Epithelial cell of proximal tubule (primary cell): ENCODE measurements around the gene GRK5. TPM values are rescaled to one million over a fixed set of nuclear protein-coding genes. Genes with fewer than 3 reads are reported as not detected.

ENCODE experiments used
- DNase-seq: peaks from one replicate; pipeline ENCODE4 v3.0.0-alpha.2; 2011; ENCODE audit warnings: low read depth
- H3K4me3 ChIP-seq: 2 replicates; pipeline ENCODE4 v1.5.1; 2011; ENCODE audit warnings: low read depth, mild to moderate bottlenecking, low read length
- CTCF ChIP-seq: conservative IDR thresholded peaks from 2 replicates; pipeline ENCODE4 v1.5.1; 2012; ENCODE audit warnings: low read depth, mild to moderate bottlenecking, low read length
- total RNA-seq: library from RNA; depleted of rRNA; stranded (reverse); fragments of >200 nt; gene quantifications from 2 replicates; pipeline ENCODE4 v1.2.3, GENCODE V29; 2015

Gene GRK5
- total RNA-seq, 1 donor from 2014 or later: 2.8 TPM

GRCh38 chr10:119357412-119358151 lies 150.2 kb downstream of the GRK5 start:
- no peak for TF ChIP-seq CTCF
- DNase-seq: no peak
- H3K4me3 ChIP-seq: no peak overlapping the region

- no peak for TF ChIP-seq CTCF
- H3K4me3 ChIP-seq: no peak overlapping the region
- no peak for DNase-seq
These were observed 150.8 kb downstream of the GRK5 start for GRCh38 chr10:119358152-119358512.

DNA sequence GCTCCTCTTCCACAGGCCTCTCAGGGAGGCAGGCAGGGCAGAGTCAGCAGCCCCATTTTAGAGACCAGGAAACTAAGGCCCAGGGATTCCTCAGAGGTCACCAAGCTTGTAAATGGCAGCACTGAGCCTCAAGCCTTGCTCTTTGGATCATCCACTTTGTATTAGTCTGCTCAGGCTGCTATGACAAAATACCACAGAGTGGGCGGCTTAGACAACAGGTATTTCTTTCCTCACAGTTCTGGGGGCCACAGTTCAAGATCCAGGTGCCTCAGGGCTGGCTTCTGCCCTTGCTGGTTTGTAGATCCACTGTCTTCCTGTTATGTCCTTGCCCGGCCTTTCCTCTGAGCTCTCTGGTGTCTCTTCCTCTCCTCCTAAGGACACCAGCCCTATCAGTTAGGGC lies 151.2 kb downstream of the GRK5 start:
- TF ChIP-seq CTCF: no peak
- DNase-seq: no peak
- no peak overlapping the region for H3K4me3 ChIP-seq

- no peak for TF ChIP-seq CTCF
- no peak for DNase-seq
- no peak overlapping the region for H3K4me3 ChIP-seq
These were observed 151.7 kb downstream of the GRK5 start for GRCh38 chr10:119359025-119359424.

GRCh38 chr10:119360181-119360921 lies 153.0 kb downstream of the GRK5 start:
- no peak overlapping the region for H3K4me3 ChIP-seq
- no peak for TF ChIP-seq CTCF
- DNase-seq: no peak

- DNase-seq: no peak
- H3K4me3 ChIP-seq: no peak overlapping the region
- TF ChIP-seq CTCF: no peak
These were observed 153.7 kb downstream of the GRK5 start for GRCh38 chr10:119361037-119361436.
